ENCODE measurements around the gene NID2. TPM values are rescaled to one million over a fixed set of nuclear protein-coding genes. Genes with fewer than 3 reads are reported as not detected.

The NID2 gene
- total RNA-seq (100 to 1,000 TPM in 1 of 2 donors, 1 to 10 TPM in 1; 9.7 to 116 TPM), polyA plus RNA-seq (1 to 10 TPM; 3.4 to 6.0 TPM)
- long read RNA-seq, donor 1, full-length matches to known transcripts: 12 of 120 reads
- long read RNA-seq, donor 1, partial matches to known transcripts: 108 of 120 reads
- long read RNA-seq, donor 1, other reads (novel, unspliced or antisense): 0 of 120 reads
- long read RNA-seq, donor 2, partial matches to known transcripts: 6 of 7 reads
- long read RNA-seq, donor 2, other reads (novel, unspliced or antisense): 0 of 7 reads
- long read RNA-seq, donor 3, full-length matches to known transcripts: 10 of 76 reads
- long read RNA-seq, donor 3, partial matches to known transcripts: 66 of 76 reads
- long read RNA-seq, donor 3, other reads (novel, unspliced or antisense): 0 of 76 reads
- long read RNA-seq, donor 4, partial matches to known transcripts: 35 of 38 reads
- long read RNA-seq, donor 4, other reads (novel, unspliced or antisense): 0 of 38 reads
- long read RNA-seq, donor 5, full-length matches to known transcripts: 12 of 123 reads
- long read RNA-seq, donor 5, partial matches to known transcripts: 111 of 123 reads
- long read RNA-seq, donor 5, other reads (novel, unspliced or antisense): 0 of 123 reads

GRCh38 chr14:52068615-52069306 lies at the start of gene NID2:
Gene NID2, minus strand, starts transcription at chr14:52069059. Its CDS starts 65 bp downstream, at chr14:52068994.
- peaks cover 0 to 8% (median 3%) of the 10 kb centered on the region in 4 donors for H3K36me3 ChIP-seq (ENCODE audit: control insufficient read depth in 4 of 4, insufficient read depth in 4 of 4, low read length in 4 of 4)
- DNase-seq: peak; percentile 96 to 97 (median 97)
- H3K9ac ChIP-seq (ENCODE audit: insufficient read depth in 1 of 2, low read length in 2 of 2): peak within 1 kb of the TSS; percentile 48 to 71
- TF ChIP-seq, protein P1, sequence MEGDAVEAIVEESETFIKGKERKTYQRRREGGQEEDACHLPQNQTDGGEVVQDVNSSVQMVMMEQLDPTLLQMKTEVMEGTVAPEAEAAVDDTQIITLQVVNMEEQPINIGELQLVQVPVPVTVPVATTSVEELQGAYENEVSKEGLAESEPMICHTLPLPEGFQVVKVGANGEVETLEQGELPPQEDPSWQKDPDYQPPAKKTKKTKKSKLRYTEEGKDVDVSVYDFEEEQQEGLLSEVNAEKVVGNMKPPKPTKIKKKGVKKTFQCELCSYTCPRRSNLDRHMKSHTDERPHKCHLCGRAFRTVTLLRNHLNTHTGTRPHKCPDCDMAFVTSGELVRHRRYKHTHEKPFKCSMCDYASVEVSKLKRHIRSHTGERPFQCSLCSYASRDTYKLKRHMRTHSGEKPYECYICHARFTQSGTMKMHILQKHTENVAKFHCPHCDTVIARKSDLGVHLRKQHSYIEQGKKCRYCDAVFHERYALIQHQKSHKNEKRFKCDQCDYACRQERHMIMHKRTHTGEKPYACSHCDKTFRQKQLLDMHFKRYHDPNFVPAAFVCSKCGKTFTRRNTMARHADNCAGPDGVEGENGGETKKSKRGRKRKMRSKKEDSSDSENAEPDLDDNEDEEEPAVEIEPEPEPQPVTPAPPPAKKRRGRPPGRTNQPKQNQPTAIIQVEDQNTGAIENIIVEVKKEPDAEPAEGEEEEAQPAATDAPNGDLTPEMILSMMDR (IDR thresholded peaks at IDR 0.05; ENCODE audit: control extremely low read depth, extremely low read depth): no peak
- H3K27ac ChIP-seq (ENCODE audit: low read depth in 1 of 2, low read length in 1 of 2): peak within 1 kb of the TSS; percentile 76 to 77
- ATAC-seq (ENCODE audit: insufficient read depth, low FRiP score): peak; percentile 76
- WGBS, 2 donors: 0 to 1% methylated on average over 48 to 57 of the region's 57 CpGs
- H3K27me3 ChIP-seq (ENCODE audit: control insufficient read depth in 3 of 3, insufficient read depth in 3 of 3, low read length in 2 of 3): no peaks in the 10 kb centered on the region
- peak within 1 kb of the TSS; percentile 64 for H3K4me3 ChIP-seq
- H3K4me1 ChIP-seq (ENCODE audit: control insufficient read depth in 5 of 5, insufficient read depth in 5 of 5, low read length in 5 of 5): peaks cover 3 to 33% (median 16%) of the 10 kb centered on the region in 5 donors
- no peaks in the 10 kb centered on the region for H3K9me3 ChIP-seq (ENCODE audit: control insufficient read depth in 4 of 4, insufficient read depth in 3 of 4, low read length in 3 of 4)

DNA sequence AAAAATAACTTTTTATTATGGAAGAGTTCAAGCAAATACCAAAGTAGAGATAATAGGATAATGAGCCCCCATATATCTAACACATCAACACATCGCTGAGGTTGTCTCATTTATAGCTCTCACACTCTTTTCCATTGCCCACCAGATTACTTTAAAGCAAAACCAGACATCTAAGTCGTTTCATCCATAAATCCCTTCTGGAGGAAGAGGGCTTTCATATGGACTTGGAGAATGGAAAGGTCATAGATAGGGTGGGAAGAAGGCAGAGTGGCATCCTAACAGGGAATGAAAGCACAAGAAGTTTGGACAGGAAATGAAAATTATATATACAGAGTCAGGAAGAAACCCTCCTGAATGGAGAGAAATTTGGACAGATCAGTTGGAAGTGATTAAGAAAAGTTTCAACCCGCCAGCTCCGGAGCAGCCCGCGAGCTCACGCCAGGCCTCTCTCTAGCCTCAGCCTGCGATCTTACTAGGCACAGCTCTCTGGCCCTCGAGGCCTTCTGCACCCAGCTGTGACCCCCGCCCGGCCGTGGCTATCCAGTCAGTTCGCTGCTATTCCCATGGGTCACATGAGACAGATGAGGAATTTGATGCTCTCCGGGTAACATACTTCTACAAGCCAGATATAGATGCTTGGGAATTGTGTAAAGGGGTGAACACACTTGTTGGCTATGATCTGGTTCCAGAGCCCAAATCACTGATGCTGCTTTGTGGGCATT lies 48.4 kb upstream of the NID2 start:
- H3K9me3 ChIP-seq (ENCODE audit: control insufficient read depth in 4 of 4, insufficient read depth in 3 of 4, low read length in 3 of 4): peaks cover 0 to 1% (median 0%) of the 10 kb centered on the region in 4 donors
- WGBS, 2 donors: 67 to 79% methylated on average over 14 of the region's 14 CpGs
- TF ChIP-seq, protein P1 (IDR thresholded peaks at IDR 0.05; ENCODE audit: control extremely low read depth, extremely low read depth): no peak
- no peak overlapping the region for H3K9ac ChIP-seq (ENCODE audit: insufficient read depth in 1 of 2, low read length in 2 of 2)
- H3K4me1 ChIP-seq (ENCODE audit: control insufficient read depth in 5 of 5, insufficient read depth in 5 of 5, low read length in 5 of 5): peaks cover 0 to 3% (median 0%) of the 10 kb centered on the region in 5 donors
- H3K36me3 ChIP-seq (ENCODE audit: control insufficient read depth in 4 of 4, insufficient read depth in 4 of 4, low read length in 4 of 4): no peaks in the 10 kb centered on the region
- no peaks in the 10 kb centered on the region for H3K27me3 ChIP-seq (ENCODE audit: control insufficient read depth in 3 of 3, insufficient read depth in 3 of 3, low read length in 2 of 3)
- ATAC-seq (ENCODE audit: insufficient read depth, low FRiP score): no peak
- H3K4me3 ChIP-seq: no peak overlapping the region
- peak in 1 of 3 donors; percentile 51 for DNase-seq
- H3K27ac ChIP-seq (ENCODE audit: low read depth in 1 of 2, low read length in 1 of 2): no peak overlapping the region

- TF ChIP-seq, protein P1 (IDR thresholded peaks at IDR 0.05; ENCODE audit: control extremely low read depth, extremely low read depth): no peak
Measured at GRCh38 chr14:52115286-52115685, 46.4 kb upstream of the NID2 start.

More at GRCh38 chr14:52115286-52115685, 46.4 kb upstream of the NID2 start:
- Histone ChIP-seq H3K27me3 (ENCODE audit: control insufficient read depth in 3 of 3, insufficient read depth in 3 of 3, low read length in 2 of 3) (no peaks in the 10 kb centered on the region), H3K9ac (ENCODE audit: insufficient read depth in 1 of 2, low read length in 2 of 2) (no peak overlapping the region), H3K9me3 (ENCODE audit: control insufficient read depth in 4 of 4, insufficient read depth in 3 of 4, low read length in 3 of 4) (peaks cover 0 to 1% (median 0%) of the 10 kb centered on the region in 4 donors), H3K4me1 (ENCODE audit: control insufficient read depth in 5 of 5, insufficient read depth in 5 of 5, low read length in 5 of 5) (peaks cover 0 to 9% (median 1%) of the 10 kb centered on the region in 5 donors), H3K4me3 (no peak overlapping the region), H3K36me3 (ENCODE audit: control insufficient read depth in 4 of 4, insufficient read depth in 4 of 4, low read length in 4 of 4) (no peaks in the 10 kb centered on the region), H3K27ac (ENCODE audit: low read depth in 1 of 2, low read length in 1 of 2) (no peak overlapping the region)
- no peak for DNase-seq
- ATAC-seq (ENCODE audit: insufficient read depth, low FRiP score): no peak
